Measurements from ENCODE around the gene HIF3A.

GRCh38 chr19:46251416-46251815, 45.4 kb upstream of the HIF3A start:
- TF ChIP-seq CTCF (IDR thresholded peaks at IDR 0.05) (no peak), POLR2A (IDR thresholded peaks at IDR 0.05) (no peak)
